ENCODE results near the gene KDM3B.

DNA sequence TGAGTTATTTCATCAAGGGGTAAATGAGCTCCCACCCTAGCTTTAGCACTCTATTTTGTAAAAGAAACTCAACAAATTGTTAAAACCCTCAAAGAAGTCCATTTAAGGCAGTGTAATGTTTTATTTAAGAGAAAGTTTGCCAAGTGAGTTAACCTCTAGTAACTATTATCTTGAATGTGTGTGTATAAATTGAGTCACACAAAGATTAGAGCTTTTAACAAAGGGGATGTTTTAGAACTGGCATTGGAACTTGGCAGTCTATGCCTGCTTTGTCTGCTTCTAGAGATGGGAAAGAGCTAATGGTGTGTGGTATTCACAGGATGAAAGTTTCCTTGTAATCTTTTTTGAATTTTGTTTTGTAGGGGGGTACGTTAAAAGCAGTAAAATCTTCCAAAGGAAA, 33.2 kb downstream of the KDM3B start:
- no peak for TF ChIP-seq EZH2 (IDR thresholded peaks at IDR 0.05; ENCODE audit: borderline replicate concordance, low read length)
- TF ChIP-seq, protein P1, sequence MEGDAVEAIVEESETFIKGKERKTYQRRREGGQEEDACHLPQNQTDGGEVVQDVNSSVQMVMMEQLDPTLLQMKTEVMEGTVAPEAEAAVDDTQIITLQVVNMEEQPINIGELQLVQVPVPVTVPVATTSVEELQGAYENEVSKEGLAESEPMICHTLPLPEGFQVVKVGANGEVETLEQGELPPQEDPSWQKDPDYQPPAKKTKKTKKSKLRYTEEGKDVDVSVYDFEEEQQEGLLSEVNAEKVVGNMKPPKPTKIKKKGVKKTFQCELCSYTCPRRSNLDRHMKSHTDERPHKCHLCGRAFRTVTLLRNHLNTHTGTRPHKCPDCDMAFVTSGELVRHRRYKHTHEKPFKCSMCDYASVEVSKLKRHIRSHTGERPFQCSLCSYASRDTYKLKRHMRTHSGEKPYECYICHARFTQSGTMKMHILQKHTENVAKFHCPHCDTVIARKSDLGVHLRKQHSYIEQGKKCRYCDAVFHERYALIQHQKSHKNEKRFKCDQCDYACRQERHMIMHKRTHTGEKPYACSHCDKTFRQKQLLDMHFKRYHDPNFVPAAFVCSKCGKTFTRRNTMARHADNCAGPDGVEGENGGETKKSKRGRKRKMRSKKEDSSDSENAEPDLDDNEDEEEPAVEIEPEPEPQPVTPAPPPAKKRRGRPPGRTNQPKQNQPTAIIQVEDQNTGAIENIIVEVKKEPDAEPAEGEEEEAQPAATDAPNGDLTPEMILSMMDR (conservative IDR thresholded peaks at IDR 0.05 in 1 of 2, IDR thresholded peaks at IDR 0.05 in 1 of 2; ENCODE audit: extremely low read depth in 1 of 2, insufficient read depth in 1 of 2, low read depth in 1 of 2, low read length in 2 of 2): no peak

Data from mammary epithelial cell (primary cell).